ENCODE results near the gene EFCAB14. TPM values are rescaled to one million over a fixed set of nuclear protein-coding genes. Genes with fewer than 3 reads are reported as not detected.

The EFCAB14 gene
- total RNA-seq, 6 donors from 2014 or later = 100 to 171 (median 115) TPM

GRCh38 chr1:46753985-46754384, 35.1 kb upstream of the EFCAB14 start:
- DNase-seq (no peak), ATAC-seq (ENCODE audit: low FRiP score in 2 of 2) (no peak)
- Histone ChIP-seq H3K4me3 (no peak overlapping the region), H3K27ac (no peak overlapping the region), H3K4me1 (peaks cover 0 to 31% (median 21%) of the 10 kb centered on the region in 4 donors), H3K27me3 (no peaks in the 10 kb centered on the region), H3K36me3 (no peaks in the 10 kb centered on the region), H3K9me3 (no peaks in the 10 kb centered on the region)
- WGBS, 2 donors = 61 to 80% methylated on average over 1 of the region's 1 CpG
- TF ChIP-seq EP300 (IDR thresholded peaks at IDR 0.05) (no peak), POLR2A (IDR thresholded peaks at IDR 0.05) (no peak), POLR2AphosphoS5 (IDR thresholded peaks at IDR 0.05) (no peak), CTCF (IDR thresholded peaks at IDR 0.05) (no peak)

- H3K4me1 ChIP-seq = peaks cover 0 to 20% (median 19%) of the 10 kb centered on the region in 4 donors
- DNase-seq (no peak), ATAC-seq (ENCODE audit: low FRiP score in 2 of 2) (peak in 1 of 2 donors; percentile 68)
- no peaks in the 10 kb centered on the region for H3K36me3 ChIP-seq
- H3K27me3 ChIP-seq = no peaks in the 10 kb centered on the region
- no peaks in the 10 kb centered on the region for H3K9me3 ChIP-seq
- WGBS, 2 donors = 39 to 44% methylated on average over 7 of the region's 7 CpGs
- H3K27ac ChIP-seq = peak overlapping the region in 3 of 4 donors; percentile 28 to 56 (median 55)
- H3K4me3 ChIP-seq = no peak overlapping the region
- no peak for TF ChIP-seq EP300 (IDR thresholded peaks at IDR 0.05)
- TF ChIP-seq POLR2A (IDR thresholded peaks at IDR 0.05) = no peak
- no peak for TF ChIP-seq CTCF (IDR thresholded peaks at IDR 0.05)
- TF ChIP-seq POLR2AphosphoS5 (IDR thresholded peaks at IDR 0.05) = no peak
Measured at GRCh38 chr1:46749921-46750404, 31.0 kb upstream of the EFCAB14 start.

- ATAC-seq (ENCODE audit: low FRiP score in 2 of 2) = peak in 1 of 2 donors; percentile 16
- Histone ChIP-seq H3K4me1 (peaks cover 0 to 17% (median 16%) of the 10 kb centered on the region in 4 donors), H3K27me3 (no peaks in the 10 kb centered on the region), H3K36me3 (no peaks in the 10 kb centered on the region), H3K27ac (peak overlapping the region in 3 of 4 donors; percentile 28 to 56 (median 55)), H3K4me3 (no peak overlapping the region), H3K9me3 (no peaks in the 10 kb centered on the region)
- 63 to 88% methylated on average over 1 of the region's 1 CpG for WGBS, 2 donors
- no peak for DNase-seq
- TF ChIP-seq POLR2AphosphoS5 (IDR thresholded peaks at IDR 0.05) = no peak
- no peak for TF ChIP-seq CTCF (IDR thresholded peaks at IDR 0.05)
- no peak for TF ChIP-seq EP300 (IDR thresholded peaks at IDR 0.05)
- TF ChIP-seq POLR2A (IDR thresholded peaks at IDR 0.05) = no peak
Measured at GRCh38 chr1:46749404-46749803, 30.5 kb upstream of the EFCAB14 start.

GRCh38 chr1:46747683-46748288, 28.9 kb upstream of the EFCAB14 start:
- Histone ChIP-seq H3K36me3 (no peaks in the 10 kb centered on the region), H3K27me3 (no peaks in the 10 kb centered on the region), H3K27ac (no peak overlapping the region), H3K4me3 (no peak overlapping the region), H3K9me3 (no peaks in the 10 kb centered on the region), H3K4me1 (peaks cover 0 to 17% (median 14%) of the 10 kb centered on the region in 4 donors)
- ATAC-seq (ENCODE audit: low FRiP score in 2 of 2) = peak; percentile 84 to 88
- DNase-seq = peak in 1 of 2 donors; percentile 57
- TF ChIP-seq POLR2A (IDR thresholded peaks at IDR 0.05) (no peak), CTCF (IDR thresholded peaks at IDR 0.05) (peak; percentile 61 to 82 (median 77))
- WGBS, 2 donors = 31 to 61% methylated on average over 3 to 5 of the region's 5 CpGs

- Histone ChIP-seq H3K4me3 (no peak overlapping the region), H3K27ac (no peak overlapping the region), H3K9me3 (no peaks in the 10 kb centered on the region), H3K4me1 (no peaks in the 10 kb centered on the region), H3K36me3 (no peaks in the 10 kb centered on the region), H3K27me3 (no peaks in the 10 kb centered on the region)
- TF ChIP-seq POLR2AphosphoS5 (IDR thresholded peaks at IDR 0.05) (no peak), POLR2A (IDR thresholded peaks at IDR 0.05) (no peak), EP300 (IDR thresholded peaks at IDR 0.05) (no peak), CTCF (IDR thresholded peaks at IDR 0.05) (no peak)
- 62 to 71% methylated on average over 3 of the region's 3 CpGs for WGBS, 2 donors
- ATAC-seq (ENCODE audit: low FRiP score in 2 of 2) (no peak), DNase-seq (no peak)
Measured at GRCh38 chr1:46742069-46742468, 23.2 kb upstream of the EFCAB14 start.

Data from upper lobe of left lung (tissue), 6 donors.